Mucosa of rectum (tissue), 2 donors: ENCODE results near the gene TRRAP.

Experiments
- H3K27ac ChIP-seq, 2 donors: one replicate each; pipeline ENCODE4 v1.7.0; 2013; ENCODE audit warnings: inconsistent platforms in 2 of 2, low read depth in 2 of 2, low read length in 2 of 2
- H3K27me3 ChIP-seq, 2 donors: one replicate each; pipeline ENCODE4 v1.7.0; 2013; ENCODE audit warnings: low read length in 2 of 2; ENCODE audit not compliant: control insufficient read depth in 2 of 2, insufficient read depth in 2 of 2
- H3K36me3 ChIP-seq, 2 donors: one replicate each; pipeline ENCODE4 v1.7.0; 2013; ENCODE audit warnings: low read length in 2 of 2; ENCODE audit not compliant: control insufficient read depth in 2 of 2, insufficient read depth in 2 of 2
- H3K4me1 ChIP-seq, 2 donors: one replicate each; pipeline ENCODE4 v1.7.0; 2013; ENCODE audit warnings: low read length in 2 of 2, mild to moderate bottlenecking in 1 of 2; ENCODE audit not compliant: control insufficient read depth in 2 of 2, insufficient read depth in 2 of 2
- H3K4me3 ChIP-seq, 2 donors: one replicate each; pipeline ENCODE4 v1.7.0; 2013; ENCODE audit warnings: low read length in 2 of 2
- H3K9ac ChIP-seq, 2 donors: one replicate each; pipeline ENCODE4 v1.7.0; 2013; ENCODE audit warnings: low read length in 2 of 2, low read depth in 1 of 2, mild to moderate bottlenecking in 1 of 2
- H3K9me3 ChIP-seq, 2 donors: one replicate each; pipeline ENCODE4 v1.7.0; 2013; ENCODE audit warnings: low read length in 2 of 2; ENCODE audit not compliant: control insufficient read depth in 2 of 2
- donor health status: healthy.
- donor health status: Normal muscosa, but diverticular disease.

Gene TRRAP

DNA sequence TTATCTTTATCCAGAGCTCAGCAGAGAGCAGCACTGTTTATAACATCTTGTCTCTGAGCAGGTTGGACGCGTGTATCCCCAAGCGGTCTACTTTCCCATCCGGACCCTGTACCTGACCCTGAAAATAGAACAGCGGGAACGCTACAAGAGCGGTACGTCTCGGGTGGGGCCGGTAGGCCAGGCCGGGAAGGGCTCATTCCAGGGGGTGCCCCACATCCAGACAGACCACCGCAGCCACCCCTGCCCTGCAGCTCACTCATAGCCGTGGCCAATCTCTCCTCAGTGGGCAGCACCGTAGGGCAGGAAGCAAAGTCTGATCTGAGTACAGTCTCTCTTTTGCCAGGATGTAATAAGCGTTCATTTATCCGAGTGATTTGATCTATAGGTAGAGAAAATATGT is 113.7 kb downstream of the TRRAP start:
- no peak overlapping the region for H3K4me3 ChIP-seq
- no peaks in the 10 kb centered on the region for H3K4me1 ChIP-seq
- peaks cover 88 to 89% of the 10 kb centered on the region in 2 donors for H3K36me3 ChIP-seq
- no peaks in the 10 kb centered on the region for H3K9me3 ChIP-seq
- no peak overlapping the region for H3K9ac ChIP-seq
- H3K27me3 ChIP-seq = no peaks in the 10 kb centered on the region
- no peak overlapping the region for H3K27ac ChIP-seq

GRCh38 chr7:98993024-98993897 is 114.9 kb downstream of the TRRAP start:
- no peaks in the 10 kb centered on the region for H3K4me1 ChIP-seq
- H3K4me3 ChIP-seq = no peak overlapping the region
- peaks cover 77 to 85% of the 10 kb centered on the region in 2 donors for H3K36me3 ChIP-seq
- no peaks in the 10 kb centered on the region for H3K9me3 ChIP-seq
- no peak overlapping the region for H3K27ac ChIP-seq
- no peaks in the 10 kb centered on the region for H3K27me3 ChIP-seq
- no peak overlapping the region for H3K9ac ChIP-seq

DNA sequence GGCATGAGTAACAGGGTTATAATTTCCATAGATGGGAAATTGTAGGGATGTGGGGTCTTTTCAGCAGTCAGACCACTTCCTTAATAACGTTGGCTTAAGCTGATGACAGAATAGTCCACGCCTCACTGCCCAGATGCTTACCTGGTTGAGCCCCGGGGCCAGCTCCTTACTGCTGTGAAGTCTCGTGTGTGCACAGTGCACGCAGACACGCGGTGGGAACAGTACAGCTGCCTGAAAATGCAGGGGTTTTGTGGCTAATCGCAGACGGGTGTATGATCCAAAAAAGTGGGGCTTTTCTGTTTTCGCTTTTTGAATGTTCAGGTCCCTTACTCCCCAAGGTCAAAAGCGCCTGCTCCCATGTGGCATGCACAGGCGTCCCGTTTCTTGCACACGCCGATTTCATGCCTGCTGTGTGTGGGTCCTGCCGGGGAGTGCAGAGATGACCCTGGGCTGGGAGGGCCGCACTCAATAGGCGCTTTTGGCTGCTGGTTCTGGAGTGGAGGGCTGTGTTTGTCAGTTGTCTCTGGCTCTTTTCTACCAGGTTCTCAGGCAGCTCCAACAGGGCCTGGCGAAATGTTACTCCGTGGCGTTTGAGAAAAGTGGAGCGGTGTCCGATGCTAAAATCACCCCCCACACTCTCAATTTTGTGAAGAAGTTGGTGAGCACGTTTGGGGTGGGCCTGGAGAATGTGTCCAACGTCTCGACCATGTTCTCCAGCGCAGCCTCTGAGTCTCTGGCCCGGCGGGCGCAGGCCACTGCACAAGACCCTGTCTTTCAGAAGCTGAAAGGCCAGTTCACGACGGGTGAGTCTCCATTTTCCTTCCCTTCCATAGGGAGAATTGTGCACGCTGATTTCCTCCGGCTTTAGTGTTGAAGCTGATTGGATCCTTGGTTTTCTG is 116.0 kb downstream of the TRRAP start:
- H3K9me3 ChIP-seq = no peaks in the 10 kb centered on the region
- H3K27me3 ChIP-seq = no peaks in the 10 kb centered on the region
- peaks cover 0 to 6% of the 10 kb centered on the region in 2 donors for H3K4me1 ChIP-seq
- no peak overlapping the region for H3K4me3 ChIP-seq
- H3K9ac ChIP-seq = no peak overlapping the region
- H3K27ac ChIP-seq = no peak overlapping the region
- peaks cover 76 to 85% of the 10 kb centered on the region in 2 donors for H3K36me3 ChIP-seq

DNA sequence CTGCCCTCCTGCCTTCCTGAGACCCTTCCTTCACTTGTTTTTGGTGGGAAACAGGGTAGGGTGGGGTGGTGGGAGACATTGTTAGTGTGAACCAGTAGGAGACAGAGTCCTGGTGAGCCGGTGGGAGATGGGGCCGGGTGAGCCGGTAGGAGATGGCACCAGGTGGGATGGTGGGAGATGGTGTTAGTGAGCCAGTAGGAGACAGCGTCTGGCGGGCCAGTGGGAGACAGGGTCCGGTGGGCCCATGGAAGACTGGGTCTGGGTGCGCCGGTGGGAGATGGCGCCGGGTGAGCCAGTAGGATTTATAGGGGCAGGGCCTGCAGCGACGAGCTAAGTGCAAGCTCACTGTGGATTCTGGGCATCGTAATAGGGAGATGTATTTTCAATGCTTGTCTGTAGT is 116.8 kb downstream of the TRRAP start:
- Histone ChIP-seq H3K36me3 (peaks cover 74 to 82% of the 10 kb centered on the region in 2 donors), H3K9ac (no peak overlapping the region), H3K4me3 (no peak overlapping the region), H3K27me3 (no peaks in the 10 kb centered on the region), H3K27ac (no peak overlapping the region), H3K4me1 (peaks cover 0 to 8% of the 10 kb centered on the region in 2 donors), H3K9me3 (no peaks in the 10 kb centered on the region)

DNA sequence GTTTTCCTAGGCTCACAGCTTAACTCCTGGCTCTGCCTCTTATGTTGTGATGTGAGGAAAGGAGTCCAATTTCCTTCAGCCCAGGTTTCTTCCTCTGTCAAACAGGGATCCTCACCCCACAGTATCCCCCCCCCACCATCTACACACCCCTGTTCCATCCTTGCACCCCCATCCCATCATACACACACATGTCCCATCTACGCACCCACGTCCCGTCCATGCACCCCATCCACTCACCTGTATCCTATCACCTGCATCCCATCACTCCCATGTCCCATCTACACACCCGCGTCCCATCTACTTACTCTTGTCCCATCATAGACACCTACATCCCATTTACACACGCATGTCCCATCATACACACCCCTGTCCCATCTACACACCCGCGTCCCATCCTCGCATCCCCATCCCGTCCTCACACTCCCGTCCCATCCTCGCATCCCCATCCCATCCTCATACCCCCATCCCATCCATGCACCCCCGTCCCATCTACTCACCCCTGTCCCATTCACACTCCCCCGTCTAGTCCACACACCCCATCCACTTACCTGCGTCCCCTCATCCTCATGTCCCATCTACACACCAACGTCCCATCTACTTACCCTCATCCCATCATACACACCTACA is 117.3 kb downstream of the TRRAP start:
- H3K4me1 ChIP-seq = peaks cover 0 to 8% of the 10 kb centered on the region in 2 donors
- no peak overlapping the region for H3K4me3 ChIP-seq
- no peak overlapping the region for H3K27ac ChIP-seq
- H3K9me3 ChIP-seq = no peaks in the 10 kb centered on the region
- no peaks in the 10 kb centered on the region for H3K27me3 ChIP-seq
- H3K36me3 ChIP-seq = peaks cover 75 to 83% of the 10 kb centered on the region in 2 donors
- no peak overlapping the region for H3K9ac ChIP-seq

- H3K27ac ChIP-seq = no peak overlapping the region
- H3K4me3 ChIP-seq = no peak overlapping the region
- peaks cover 0 to 8% of the 10 kb centered on the region in 2 donors for H3K4me1 ChIP-seq
- H3K9me3 ChIP-seq = no peaks in the 10 kb centered on the region
- peaks cover 76 to 83% of the 10 kb centered on the region in 2 donors for H3K36me3 ChIP-seq
- no peak overlapping the region for H3K9ac ChIP-seq
- H3K27me3 ChIP-seq = no peaks in the 10 kb centered on the region
These were observed 117.8 kb downstream of the TRRAP start for GRCh38 chr7:98996150-98996552.

DNA sequence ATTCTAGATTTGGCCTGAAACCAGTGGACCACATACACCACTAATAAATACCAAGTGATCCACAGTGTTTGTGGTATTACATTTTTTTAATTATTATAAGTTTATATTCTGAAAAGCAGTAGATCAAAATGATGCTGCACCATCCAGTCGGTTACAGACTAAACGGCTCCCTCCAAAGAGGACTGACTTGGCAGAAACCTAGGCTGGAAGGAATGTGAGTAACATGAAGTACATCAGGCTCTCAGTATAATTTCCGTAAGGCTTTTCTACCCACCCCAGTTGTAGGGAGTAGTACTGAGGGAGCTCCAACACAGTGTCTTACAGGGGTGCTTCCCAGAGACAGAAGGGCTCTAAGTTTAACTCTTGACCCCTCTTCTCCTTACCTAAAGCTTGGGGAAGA is 119.5 kb downstream of the TRRAP start:
- Histone ChIP-seq H3K27ac (no peak overlapping the region), H3K4me1 (peaks cover 0 to 8% of the 10 kb centered on the region in 2 donors), H3K27me3 (no peaks in the 10 kb centered on the region), H3K9ac (no peak overlapping the region), H3K36me3 (peaks cover 70 to 81% of the 10 kb centered on the region in 2 donors), H3K9me3 (no peaks in the 10 kb centered on the region), H3K4me3 (no peak overlapping the region)

GRCh38 chr7:98998821-98999725 is 120.7 kb downstream of the TRRAP start:
- Histone ChIP-seq H3K27ac (no peak overlapping the region), H3K9ac (no peak overlapping the region), H3K4me1 (peaks cover 0 to 8% of the 10 kb centered on the region in 2 donors), H3K4me3 (no peak overlapping the region), H3K36me3 (peaks cover 62 to 77% of the 10 kb centered on the region in 2 donors), H3K27me3 (no peaks in the 10 kb centered on the region), H3K9me3 (no peaks in the 10 kb centered on the region)

DNA sequence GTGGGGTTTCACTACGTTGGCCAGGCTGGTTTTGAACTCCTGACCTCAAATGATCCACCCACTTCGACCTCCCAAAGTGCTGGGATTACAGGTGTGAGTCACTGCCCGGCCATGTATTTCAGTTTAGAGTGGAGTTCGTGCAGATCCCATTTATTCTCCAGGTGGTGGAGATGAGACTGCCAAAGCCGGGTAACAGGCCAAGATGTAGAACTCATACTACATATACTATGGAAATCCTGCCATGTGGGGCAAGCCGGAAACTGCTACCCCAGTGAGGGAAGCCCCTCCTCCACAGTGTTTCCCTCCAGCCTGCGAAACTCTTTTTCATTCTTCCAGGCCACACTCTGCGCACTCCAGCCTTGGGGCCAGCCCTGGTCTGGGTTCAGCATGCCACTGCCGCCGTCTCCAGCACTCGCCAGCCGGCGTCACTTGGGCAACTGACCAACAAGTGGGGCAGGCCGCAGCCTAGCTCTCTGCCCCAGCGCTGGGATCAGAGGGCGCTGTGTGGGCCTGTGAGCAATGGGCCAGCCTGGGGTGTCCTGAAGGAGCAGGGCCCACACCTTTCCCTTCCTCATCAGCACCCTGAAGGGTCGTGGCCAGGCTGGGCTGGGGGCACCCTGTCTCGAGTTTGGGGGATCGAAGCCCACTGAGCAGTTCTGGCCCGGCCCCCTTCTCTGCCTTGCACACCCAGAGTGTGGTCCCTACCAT is 122.0 kb downstream of the TRRAP start:
- no peak overlapping the region for H3K9ac ChIP-seq
- H3K36me3 ChIP-seq = peaks cover 62 to 77% of the 10 kb centered on the region in 2 donors
- no peaks in the 10 kb centered on the region for H3K27me3 ChIP-seq
- no peaks in the 10 kb centered on the region for H3K9me3 ChIP-seq
- peaks cover 0 to 8% of the 10 kb centered on the region in 2 donors for H3K4me1 ChIP-seq
- no peak overlapping the region for H3K27ac ChIP-seq
- no peak overlapping the region for H3K4me3 ChIP-seq
